Measurements from ENCODE around the gene CATSPERB. TPM values are rescaled to one million over a fixed set of nuclear protein-coding genes. Genes with fewer than 3 reads are reported as not detected.

CATSPERB gene
- total and polyA plus RNA-seq, 9 of the 15 experiments (the other 6 are each of a cell fraction or from before 2014, with no cell fraction given), result 0.05 to 1.4 (median 0.89) TPM

GRCh38 chr14:91554535-91555332 lies 177.2 kb downstream of the CATSPERB start:
- BruUV-seq (replicated peaks), result no TSS peak
- no peaks in the 10 kb centered on the region for H4K20me1 ChIP-seq (replicated peaks; ENCODE audit: control insufficient read depth, insufficient read depth, low read length)
- H3K27ac ChIP-seq (ENCODE audit: extremely low read depth, low read depth, low read length), result no peak overlapping the region
- POLR2A ChIA-PET, result no interaction called here
- in situ Hi-C loops (cut with MboI) (no loop called here), intact Hi-C loops (cut with micrococcal nuclease) (no loop called here)
- H3K4me3 ChIP-seq, result no peak overlapping the region
- no peaks in the 10 kb centered on the region for H3K9me1 ChIP-seq (ENCODE audit: control insufficient read depth, insufficient read depth, low read length)
- ATAC-seq, result no peak
- no peaks in the 10 kb centered on the region for H3K27me3 ChIP-seq (ENCODE audit: control insufficient read depth in 2 of 2, insufficient read depth in 2 of 2, low read length in 2 of 2)
- H3K9me3 ChIP-seq (replicated peaks; ENCODE audit: control insufficient read depth, insufficient read depth, low read depth, low read length), result no peaks in the 10 kb centered on the region
- no peaks in the 10 kb centered on the region for H3K4me1 ChIP-seq (replicated peaks in 1 of 2; ENCODE audit: control insufficient read depth in 2 of 2, insufficient read depth in 2 of 2, low read length in 2 of 2)
- no peaks in the 10 kb centered on the region for H3K36me3 ChIP-seq (ENCODE audit: control insufficient read depth, insufficient read depth, low read length)
- no peak for DNase-seq (ENCODE audit: extremely low read depth in 1 of 4, low spot score in 3 of 4)
- CTCF ChIA-PET (ENCODE audit: low intra/inter-chr PET ratio), result interaction anchor here (0.6 kb wide), 1 partner anchor 18 kb away, joined by 3 read pairs; no protein-coding TSS in a partner anchor
- WGBS (ENCODE audit: insufficient coverage, low coverage, missing lambda C conversion rate), result 9% methylated on average over 9 of the region's 11 CpGs
- no peak overlapping the region for H2AFZ ChIP-seq (ENCODE audit: low read depth, low read length)
- no peak overlapping the region for H3K9ac ChIP-seq (ENCODE audit: insufficient read depth in 1 of 2, low read depth in 2 of 2, low read length in 2 of 2)
- no peaks in the 10 kb centered on the region for H3K79me2 ChIP-seq (ENCODE audit: control insufficient read depth, insufficient read depth, low read length)
- TF ChIP-seq ZBTB33 (CRISPR knock-in tag; IDR thresholded peaks at IDR 0.05), result no peak
- no peak for TF ChIP-seq FOXK2 (conservative IDR thresholded peaks at IDR 0.05 in 1 of 2, IDR thresholded peaks at IDR 0.05 in 1 of 2; ENCODE audit: low read depth in 2 of 2)
- TF ChIP-seq NKRF (IDR thresholded peaks at IDR 0.05; ENCODE audit: borderline replicate concordance), result no peak
- TF ChIP-seq ZBTB11 (CRISPR knock-in tag; IDR thresholded peaks at IDR 0.05), result no peak
- TF ChIP-seq PKNOX1 (IDR thresholded peaks at IDR 0.05), result 0 out of 2 replicates have a peak, but pooled peaks have one; percentile 5
- no peak for TF ChIP-seq ETV1 (tag; conservative IDR thresholded peaks at IDR 0.05; ENCODE audit: low read depth)
- no peak overlapping the region for H3K4me2 ChIP-seq (ENCODE audit: insufficient read depth, low read length)
- FAIRE-seq, result no peak
